Activated CD4-positive, alpha-beta T cell treated with anti-CD3 and anti-CD28 coated beads for 4 hours (primary cell): Measurements from ENCODE around the gene CMTM2.

Source experiments
- DNase-seq, 2 donors: peaks; one replicate each; pipeline ENCODE4 v3.0.0-alpha.2; 2020

The CMTM2 gene

GRCh38 chr16:66578651-66579531 lies at the start of gene CMTM2:
TSS of gene CMTM2 (plus strand) at chr16:66579463. CDS start at chr16:66579608, 145 bp downstream.
- peak in 1 of 2 donors; percentile 18 for DNase-seq

DNA sequence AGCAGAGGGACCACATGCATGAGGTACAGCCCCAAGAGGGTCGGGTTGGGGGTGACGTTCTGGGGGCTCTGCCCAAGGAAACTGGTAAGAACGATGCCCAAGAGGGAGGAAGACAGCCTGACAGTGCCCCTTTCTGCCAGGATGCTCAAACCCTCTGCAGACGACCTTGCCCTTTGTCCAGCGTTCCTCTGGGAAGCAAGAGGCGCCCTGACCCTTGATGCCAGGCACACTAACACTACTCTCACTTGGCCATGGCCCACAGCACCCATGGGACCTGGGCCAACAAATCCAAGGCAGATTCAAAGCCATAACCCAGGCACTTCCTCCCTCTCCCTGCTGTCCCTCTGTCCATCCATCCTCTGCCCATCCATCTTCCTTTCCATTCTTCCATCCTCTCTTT lies 49.8 kb upstream of the CMTM2 start:
- no peak for DNase-seq

DNA sequence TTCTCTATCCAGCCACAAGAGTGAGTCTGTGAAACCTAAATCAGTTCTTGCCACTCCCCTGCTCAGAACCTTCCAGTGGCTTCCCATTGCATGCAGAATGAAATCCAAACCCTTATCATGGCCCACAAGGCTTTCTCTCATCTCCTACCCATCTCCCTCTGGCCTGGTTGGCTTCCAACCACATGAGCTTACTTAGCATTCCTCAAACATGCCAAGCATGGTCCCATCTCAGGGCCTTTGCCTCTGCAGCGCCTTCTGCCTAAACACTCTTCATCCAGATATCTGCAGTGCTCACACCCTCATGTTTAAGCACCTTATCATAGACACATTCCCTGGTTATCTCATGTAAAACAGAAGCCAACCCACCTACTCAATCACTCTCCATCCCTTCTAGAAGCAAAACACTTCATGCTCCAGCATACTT lies 44.9 kb upstream of the CMTM2 start:
- no peak for DNase-seq

DNA sequence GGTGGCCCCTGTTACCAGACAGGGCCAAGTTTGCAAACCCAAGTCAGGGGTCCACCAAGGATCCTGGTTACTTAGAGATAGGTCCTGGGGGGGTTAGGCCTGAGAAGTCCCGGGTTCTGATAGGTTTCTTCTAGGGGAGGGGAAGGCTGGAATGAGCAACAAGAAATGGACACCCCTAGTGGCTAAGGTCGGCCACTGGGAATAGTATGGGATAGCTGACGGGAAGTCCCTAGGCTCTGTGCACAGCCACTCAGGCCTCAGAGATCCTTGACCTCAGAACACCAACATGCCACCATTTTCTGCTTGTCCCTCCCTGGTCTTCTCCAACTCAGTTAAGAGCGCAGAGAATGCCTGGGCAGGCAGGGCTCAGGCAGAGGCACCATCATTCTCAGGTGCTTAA lies 42.7 kb upstream of the CMTM2 start:
- no peak for DNase-seq

DNA sequence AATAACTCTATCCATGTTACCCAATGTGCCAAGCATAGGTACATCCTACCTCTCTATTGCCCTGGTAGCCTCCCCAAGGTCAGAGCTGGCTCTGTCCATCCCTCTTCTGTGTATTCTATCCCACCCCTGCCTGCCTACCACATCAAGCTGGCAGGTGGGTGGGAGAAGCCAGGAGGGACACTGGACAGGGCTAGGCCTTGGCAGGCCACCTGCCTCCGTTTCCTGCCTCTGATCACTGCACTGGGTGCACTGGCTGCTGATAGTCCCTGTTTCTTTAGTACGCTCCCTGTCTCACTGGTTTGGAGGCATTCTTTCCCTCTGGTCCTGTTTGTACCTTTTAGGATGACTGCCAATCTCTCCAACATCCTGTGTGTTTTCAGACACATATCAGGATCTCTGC lies 42.0 kb upstream of the CMTM2 start:
- DNase-seq, result no peak

DNA sequence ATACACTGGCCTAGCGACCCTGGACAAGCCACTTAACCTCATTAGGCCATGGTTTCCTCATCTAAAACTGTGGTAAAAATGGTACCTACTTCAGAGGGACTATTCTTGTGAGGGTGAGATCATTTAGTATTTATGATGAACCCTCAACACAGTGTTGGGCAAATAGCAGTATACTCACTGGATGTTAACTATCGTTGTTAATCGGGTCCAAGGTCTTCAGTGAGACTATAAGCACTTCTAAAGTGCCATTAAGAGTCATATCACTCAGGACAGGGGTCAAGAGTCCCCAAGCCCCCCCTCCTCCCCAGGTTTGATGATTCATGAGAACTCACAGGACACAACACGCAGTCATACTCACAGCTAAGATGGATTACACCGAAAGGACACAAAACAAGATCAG lies 40.4 kb upstream of the CMTM2 start:
- DNase-seq, result no peak

GRCh38 chr16:66539623-66540469 lies 39.4 kb upstream of the CMTM2 start:
- no peak for DNase-seq

- DNase-seq, result no peak
Measured at GRCh38 chr16:66541388-66542355, 37.6 kb upstream of the CMTM2 start.

DNA sequence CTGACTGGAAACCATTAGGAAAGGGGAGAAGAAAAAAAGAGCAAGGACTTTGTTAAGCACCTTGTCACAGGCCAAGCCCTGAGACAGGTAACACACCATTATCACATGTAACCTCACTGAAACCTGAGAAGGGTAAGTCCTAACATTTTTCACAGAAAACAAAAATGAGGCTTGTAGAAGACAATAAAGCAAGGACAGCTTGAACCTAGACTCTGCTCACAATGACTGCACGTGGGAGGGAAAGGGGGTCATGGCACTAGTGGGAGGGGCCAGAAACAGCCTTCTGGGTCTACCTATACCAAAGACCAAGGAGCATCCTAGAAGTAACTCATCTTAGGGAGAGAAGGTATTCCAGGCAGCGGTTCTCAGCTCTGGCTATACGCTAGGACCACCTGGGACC lies 36.9 kb upstream of the CMTM2 start:
- DNase-seq, result no peak

- no peak for DNase-seq
Measured at GRCh38 chr16:66543541-66543940, 35.7 kb upstream of the CMTM2 start.

- no peak for DNase-seq
Measured at GRCh38 chr16:66544016-66544757, 35.1 kb upstream of the CMTM2 start.

DNA sequence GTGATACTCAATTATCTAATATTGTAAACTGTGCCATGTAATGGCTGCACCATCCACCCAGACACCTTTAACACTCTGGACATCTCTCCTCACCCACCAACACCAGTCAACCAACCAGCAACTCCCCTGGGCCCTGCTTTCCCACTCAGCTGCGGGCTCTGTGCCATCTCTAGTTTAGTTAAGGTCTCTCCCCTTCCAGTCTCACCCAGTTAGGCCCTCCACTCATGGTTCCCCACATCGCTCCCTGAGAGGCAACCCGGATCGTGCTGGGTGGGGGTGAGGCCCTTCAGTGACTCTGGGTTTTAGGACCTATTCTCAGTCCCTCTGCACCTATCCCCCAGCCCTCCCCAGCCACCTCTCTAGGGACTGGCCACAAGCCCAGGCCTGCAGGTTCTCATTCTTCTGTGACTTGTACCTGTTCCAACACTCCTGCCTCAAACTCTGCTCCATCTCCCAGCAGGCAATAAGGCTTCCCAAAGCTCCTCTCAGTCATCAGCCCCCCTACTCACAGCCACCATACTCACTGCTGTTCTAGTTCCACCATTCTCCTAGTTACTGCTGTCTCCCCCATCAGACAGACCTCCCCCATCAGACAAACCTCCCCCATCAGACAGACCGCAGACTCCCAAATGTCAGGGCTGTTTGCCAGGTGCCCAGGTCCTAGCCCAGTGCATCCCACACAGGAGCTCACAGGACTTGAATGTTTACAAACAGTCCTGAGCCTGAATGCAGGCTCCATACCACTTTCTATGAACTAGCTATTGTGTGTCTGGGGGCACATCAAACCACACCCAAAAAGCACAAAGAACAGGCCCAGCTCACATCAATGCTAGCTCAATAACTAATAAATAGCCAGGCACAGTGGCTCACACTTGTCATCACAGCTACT lies 31.9 kb upstream of the CMTM2 start:
- DNase-seq, result no peak

DNA sequence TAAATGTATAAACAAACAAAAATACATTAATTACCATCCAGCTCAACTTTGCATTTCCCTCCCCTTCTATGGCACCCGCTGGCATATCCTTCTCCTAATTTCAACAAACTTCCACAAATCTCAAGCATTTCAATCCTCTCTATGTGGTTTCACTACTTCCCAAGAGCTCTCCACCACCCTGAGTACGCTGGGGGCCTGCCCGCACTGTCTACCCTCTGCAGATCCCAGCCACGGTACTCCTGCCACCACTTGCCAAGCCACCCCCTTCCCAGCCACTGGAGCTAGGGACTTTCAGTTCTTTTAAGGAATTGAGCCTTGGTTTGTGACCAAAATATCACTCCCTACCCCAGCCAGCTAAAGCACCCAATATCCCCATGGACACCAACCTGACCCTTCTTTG lies 31.2 kb upstream of the CMTM2 start:
- no peak for DNase-seq

DNA sequence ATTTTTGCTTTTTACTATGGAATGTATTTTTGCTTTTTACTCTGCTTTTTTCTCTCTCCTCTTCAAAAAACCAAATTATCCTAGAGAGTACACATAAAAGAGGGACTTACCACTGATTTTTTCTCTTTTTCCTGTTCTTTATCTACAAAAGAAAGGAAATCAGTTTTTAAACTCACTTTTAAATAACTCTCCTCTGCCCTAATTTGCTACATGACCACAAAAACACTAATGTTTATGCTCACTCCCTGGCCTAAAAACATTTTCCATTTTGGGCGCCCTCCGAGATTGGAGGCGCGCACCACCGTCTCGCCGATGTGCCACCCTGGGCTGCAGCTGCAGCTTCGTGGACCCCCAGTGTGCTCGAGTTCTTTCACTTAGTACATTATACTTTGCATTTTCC lies 30.4 kb upstream of the CMTM2 start:
- DNase-seq, result no peak

DNA sequence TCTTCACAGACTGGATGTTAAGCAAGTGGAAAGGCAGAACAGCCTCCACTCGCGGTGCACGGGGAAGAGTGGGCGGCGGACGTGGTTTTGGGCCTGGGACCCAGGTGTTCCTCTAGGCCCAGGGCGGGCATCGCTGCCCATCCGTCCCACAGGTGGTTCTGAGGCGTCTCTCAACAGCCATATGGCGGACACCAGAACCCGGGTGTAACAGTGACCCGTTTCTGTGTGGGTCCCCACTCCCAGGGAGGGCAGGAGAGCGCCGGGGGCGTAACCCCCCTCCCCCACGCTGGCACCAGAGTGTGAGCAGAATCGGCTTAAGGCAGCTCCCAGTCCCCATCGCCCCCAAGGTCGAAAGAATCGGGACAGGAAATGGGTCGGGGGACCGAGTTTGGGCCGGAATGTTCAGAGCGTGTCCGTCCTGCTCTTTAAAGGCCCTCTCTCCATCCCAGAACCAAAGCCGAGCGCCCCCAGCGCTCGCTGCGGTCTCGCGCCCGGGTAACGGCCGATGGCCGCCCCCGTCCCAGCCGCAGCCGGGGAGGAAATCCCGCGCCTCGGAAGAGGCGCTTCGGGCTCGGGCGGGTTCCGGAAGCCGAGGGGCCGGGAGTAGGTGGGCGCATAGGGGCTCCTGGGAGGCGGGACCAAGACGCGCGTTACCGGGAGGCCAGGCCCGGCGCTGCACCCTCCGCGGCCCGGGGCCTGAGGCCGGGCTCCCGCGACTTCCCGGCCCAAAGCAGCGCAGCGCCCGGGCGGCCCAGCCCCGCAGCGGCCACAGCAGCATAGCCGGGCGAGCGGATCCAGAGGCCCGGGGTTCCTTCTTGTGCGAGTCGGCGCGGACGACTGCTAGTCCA lies 29.8 kb upstream of the CMTM2 start, which contains the start of gene TK2:
Gene TK2 (minus strand): TSS at position 839 of the 848 bp plus-strand sequence. CDS start 61 bp downstream, at position 778.
- peak; percentile 54 to 65 for DNase-seq

GRCh38 chr16:66551348-66551759 lies 27.9 kb upstream of the CMTM2 start:
- DNase-seq, result peak; percentile 49 to 60

DNA sequence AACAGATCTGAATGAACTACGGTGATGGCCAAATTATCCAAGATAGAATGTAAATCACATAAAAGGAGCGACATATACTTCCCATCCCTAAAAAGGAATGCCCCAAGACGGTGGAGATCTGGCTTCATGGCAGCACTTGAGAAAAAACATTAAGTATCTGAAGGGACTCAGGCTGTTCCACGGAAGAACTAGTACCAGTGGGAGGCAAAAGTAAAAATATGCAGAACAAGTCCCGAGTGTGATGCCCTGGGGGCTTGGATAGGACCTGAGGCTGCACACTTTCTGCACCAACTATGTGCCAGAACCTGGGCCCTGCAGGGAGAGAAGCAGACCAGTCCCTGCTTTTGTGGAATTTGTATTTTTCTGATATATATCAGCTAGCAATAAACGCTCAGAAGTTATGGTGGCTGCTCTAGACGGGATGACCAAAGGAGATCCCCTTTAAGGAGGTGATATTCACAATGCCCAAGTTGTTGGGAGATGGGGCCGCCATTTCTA lies 27.4 kb upstream of the CMTM2 start:
- peak in 1 of 2 donors; percentile 12 for DNase-seq

DNA sequence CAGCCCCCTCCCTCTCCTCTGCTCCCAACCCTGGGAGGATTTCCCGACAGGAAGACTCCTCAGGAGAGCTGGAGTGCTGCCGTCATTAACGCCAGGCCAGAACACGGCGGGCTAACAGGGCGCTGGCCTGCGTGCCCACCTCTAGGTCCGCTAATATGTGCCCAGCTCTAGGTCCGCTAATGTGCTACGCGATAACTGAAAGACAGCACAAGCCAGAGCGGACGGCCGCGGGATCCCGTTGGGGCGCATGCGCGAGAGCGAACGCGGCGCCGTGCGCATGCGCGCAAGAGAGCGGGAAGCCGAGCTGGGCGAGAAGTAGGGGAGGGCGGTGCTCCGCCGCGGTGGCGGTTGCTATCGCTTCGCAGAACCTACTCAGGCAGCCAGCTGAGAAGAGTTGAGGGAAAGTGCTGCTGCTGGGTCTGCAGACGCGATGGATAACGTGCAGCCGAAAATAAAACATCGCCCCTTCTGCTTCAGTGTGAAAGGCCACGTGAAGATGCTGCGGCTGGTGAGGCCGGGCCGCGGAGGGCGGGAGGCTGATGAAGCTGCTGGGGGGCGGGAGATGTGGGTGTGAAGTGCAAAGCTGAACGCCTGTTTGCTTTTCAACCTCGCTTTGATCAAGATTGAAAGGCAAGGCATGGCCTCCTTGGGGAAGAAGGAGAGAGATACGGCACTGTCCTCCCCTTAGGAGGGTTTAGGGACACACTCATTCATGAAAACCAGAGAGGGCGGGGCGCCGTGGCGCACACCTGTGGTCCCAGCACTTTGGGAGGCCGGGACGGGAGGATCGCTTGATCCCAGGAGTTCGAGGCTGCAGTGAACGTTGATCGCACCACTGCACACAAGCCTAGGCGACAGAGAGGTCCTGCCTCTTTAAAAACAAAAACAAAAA lies 26.7 kb upstream of the CMTM2 start, which contains the start of gene CKLF:
Gene CKLF (plus strand): TSS at position 291 of the 892 bp plus-strand sequence. CDS start 140 bp downstream, at position 431.
- DNase-seq, result peak; percentile 86 to 88
